KOPT-K1 (cell line): ENCODE data around the gene PEX19.

Experiments
- H3K27ac ChIP-seq: fragments of 200-600 bp; sonication (generic); 2 replicates; pipeline ENCODE4 v1.5.1; 2016; ENCODE audit warnings: antibody characterized with exemption, mild to moderate bottlenecking, low read depth, low read length; ENCODE audit not compliant: poor library complexity, severe bottlenecking
- H3K36me3 ChIP-seq: fragments of 200-600 bp; sonication (generic); 2 replicates; pipeline ENCODE4 v1.5.1; 2017; ENCODE audit warnings: antibody characterized with exemption, mild to moderate bottlenecking, low read length, moderate library complexity; ENCODE audit not compliant: insufficient read depth
- H3K9me3 ChIP-seq: fragments of 200-600 bp; sonication (generic); 2 replicates; pipeline ENCODE4 v1.5.1; 2017; ENCODE audit warnings: antibody characterized with exemption, low read length, mild to moderate bottlenecking; ENCODE audit not compliant: insufficient read depth, poor library complexity, severe bottlenecking

The PEX19 gene, protein sequence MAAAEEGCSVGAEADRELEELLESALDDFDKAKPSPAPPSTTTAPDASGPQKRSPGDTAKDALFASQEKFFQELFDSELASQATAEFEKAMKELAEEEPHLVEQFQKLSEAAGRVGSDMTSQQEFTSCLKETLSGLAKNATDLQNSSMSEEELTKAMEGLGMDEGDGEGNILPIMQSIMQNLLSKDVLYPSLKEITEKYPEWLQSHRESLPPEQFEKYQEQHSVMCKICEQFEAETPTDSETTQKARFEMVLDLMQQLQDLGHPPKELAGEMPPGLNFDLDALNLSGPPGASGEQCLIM

DNA sequence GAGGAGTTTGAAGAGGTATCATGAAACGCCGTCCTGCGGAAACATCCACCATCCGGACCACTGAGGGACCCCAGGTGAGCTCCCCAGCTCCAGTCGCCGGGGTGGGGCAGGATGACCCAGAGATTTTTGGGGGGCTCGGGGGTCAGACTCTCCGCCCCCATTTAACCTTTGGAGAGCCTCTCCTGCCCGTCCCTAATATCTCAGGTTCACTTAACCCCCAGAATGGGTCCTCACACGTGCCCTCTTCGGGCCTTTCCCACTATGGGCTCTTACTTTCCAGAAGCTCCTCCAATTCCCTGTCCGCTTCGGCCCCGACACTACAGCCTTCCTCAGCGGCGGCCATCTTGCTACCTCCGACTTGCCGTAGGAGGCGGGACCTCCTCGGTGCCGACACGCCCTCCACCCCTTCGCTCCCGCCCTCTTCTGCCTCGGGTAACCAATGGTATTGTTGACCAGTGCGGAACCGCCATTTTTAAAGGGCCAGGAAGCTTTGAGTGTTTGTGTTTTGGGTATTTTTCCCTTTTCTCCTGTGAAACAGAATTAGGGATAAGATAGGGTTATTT is at the start of gene PEX19:
Gene PEX19 (minus strand): TSS at position 352 of the 563 bp plus-strand sequence. CDS start 9 bp downstream, at position 343.
- Histone ChIP-seq H3K9me3 (no peaks in the 10 kb centered on the region), H3K36me3 (peaks cover 42% of the 10 kb centered on the region), H3K27ac (peak within 1 kb of the TSS; percentile 68)

DNA sequence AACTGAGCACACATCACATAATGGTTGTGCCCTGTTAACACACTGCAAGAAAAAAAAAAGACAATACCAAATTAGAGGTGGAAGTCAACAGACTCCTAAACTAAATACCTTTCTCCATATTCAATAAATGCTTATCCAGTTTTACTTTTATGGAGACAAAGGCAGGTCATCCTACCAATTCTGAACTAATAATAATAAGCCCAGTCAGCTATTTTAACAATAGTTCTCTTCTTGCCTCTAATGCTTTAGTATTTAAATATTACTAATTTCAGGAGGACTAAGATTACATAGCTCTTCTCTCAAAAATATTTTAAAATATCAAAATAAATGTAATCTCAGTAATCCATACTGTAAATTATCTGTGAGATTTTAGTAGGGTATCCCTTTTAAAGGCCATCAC is 47.6 kb upstream of the PEX19 start:
- H3K36me3 ChIP-seq = peaks cover 99% of the 10 kb centered on the region
- no peak overlapping the region for H3K27ac ChIP-seq
- no peaks in the 10 kb centered on the region for H3K9me3 ChIP-seq

DNA sequence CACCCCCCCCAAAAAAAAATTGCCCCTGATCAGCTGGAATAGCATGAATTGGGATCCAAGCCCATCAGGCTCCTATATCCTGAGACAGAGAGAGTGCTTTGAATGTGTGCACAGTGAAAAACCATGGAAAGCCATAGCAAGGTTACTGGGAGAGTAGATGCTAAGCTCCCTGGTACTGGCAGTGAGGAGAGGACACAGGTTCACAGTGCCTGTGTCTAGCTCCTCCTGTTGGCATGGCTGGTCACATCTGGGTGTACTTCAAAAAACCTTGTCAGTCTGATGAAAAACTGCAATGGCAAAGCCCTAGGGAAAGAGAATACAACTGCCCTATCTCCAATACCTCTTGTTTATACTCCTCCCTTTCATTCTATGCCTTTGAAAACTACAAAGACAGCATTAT is 45.2 kb upstream of the PEX19 start:
- Histone ChIP-seq H3K27ac (no peak overlapping the region), H3K36me3 (peaks cover 100% of the 10 kb centered on the region), H3K9me3 (no peaks in the 10 kb centered on the region)

DNA sequence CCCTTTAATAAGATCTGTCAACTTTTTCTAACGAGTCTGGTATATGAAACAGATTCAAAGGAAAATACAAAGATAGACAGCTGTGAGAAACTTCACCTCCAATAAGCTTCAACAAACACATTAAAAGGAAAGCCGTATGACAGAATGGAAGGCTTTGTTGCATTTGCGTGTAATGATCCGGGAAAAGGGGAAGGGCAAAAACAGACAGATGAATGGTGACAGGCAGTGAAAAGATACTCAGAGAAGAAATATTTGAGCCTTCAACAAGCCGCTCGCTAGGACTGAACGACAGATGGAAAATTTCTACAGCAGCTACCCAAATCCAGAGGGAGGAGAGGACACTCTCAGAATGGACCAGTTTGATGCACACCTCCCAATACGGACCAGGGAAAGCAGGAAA is 43.3 kb upstream of the PEX19 start:
- Histone ChIP-seq H3K9me3 (no peaks in the 10 kb centered on the region), H3K27ac (no peak overlapping the region), H3K36me3 (peaks cover 99% of the 10 kb centered on the region)

DNA sequence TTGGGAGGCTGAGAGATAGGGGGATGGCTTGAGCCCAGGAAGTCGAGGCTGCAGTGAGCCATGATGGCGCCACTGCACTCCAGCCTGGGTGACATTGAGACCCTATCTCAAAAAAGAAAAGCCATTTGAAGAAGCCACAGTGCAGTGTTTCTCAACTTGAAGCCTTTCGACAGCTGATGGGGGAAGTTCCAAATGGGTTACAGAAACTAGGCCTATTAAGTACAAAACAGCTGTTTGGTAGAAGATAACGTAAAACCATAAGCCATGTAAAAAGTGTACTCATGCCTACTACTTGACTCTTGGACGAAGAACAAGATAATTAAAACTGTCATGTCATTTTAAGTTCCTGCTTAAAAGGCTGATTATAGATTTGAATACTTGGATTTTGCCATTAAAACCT is 41.5 kb upstream of the PEX19 start:
- no peaks in the 10 kb centered on the region for H3K9me3 ChIP-seq
- H3K36me3 ChIP-seq = peaks cover 99% of the 10 kb centered on the region
- no peak overlapping the region for H3K27ac ChIP-seq

DNA sequence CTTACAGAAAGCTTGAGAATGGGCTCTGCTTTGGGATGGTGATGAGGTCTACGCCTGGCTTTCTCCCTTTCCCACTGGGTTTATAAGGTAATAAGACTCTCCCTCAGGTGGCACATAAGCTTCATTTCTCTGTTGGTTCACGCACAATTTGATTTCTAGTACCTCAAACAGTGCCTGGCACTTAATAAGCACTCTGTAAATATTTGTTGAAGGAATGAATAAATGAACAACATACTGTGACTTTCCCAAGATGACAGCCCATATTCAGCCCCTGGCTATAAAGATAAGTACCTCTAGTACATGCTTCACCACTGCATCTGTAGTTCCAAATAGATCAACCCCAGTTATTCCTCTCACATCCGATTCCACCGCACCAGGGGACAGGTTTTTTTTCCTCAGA is 40.3 kb upstream of the PEX19 start:
- no peak overlapping the region for H3K27ac ChIP-seq
- H3K9me3 ChIP-seq = no peaks in the 10 kb centered on the region
- H3K36me3 ChIP-seq = peaks cover 98% of the 10 kb centered on the region

DNA sequence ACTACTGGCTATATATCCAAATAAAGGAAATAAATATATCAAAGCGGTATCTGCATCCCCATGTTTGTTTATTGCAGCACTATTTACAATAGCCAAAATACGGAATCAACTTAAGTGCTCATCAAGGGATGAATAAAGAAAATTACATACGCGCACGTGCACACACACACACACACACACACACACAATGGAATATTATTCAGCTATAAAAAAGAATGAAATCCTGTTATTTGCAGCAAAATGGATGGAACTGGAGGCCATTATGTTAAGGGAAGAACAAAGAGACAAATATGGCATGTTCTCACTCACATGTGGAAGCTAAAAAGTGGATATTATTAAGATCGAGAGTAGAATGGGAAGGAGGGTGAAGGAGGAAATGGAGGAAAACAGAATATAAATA is 37.9 kb upstream of the PEX19 start:
- Histone ChIP-seq H3K9me3 (no peaks in the 10 kb centered on the region), H3K27ac (no peak overlapping the region), H3K36me3 (peaks cover 97% of the 10 kb centered on the region)

DNA sequence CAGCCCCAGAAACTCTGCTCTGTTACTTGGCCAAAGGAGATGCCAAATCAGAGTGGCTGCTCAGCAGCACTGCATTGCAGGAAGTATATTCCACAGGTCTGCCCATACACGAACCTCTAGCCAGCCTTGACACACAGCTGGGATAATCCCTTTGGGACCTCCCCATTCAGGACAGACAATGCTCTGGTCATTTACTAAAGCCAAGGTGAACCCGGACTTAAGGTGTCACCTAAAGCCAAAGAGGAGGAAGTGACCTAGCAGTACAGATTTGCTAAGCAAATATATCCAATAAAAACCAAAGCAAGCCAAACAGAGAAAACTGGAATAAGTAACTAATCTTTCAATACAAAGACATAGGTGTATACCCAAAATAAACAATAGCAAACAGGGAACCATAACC is 30.4 kb upstream of the PEX19 start:
- Histone ChIP-seq H3K9me3 (peaks cover 9% of the 10 kb centered on the region), H3K36me3 (peaks cover 97% of the 10 kb centered on the region), H3K27ac (no peak overlapping the region)

DNA sequence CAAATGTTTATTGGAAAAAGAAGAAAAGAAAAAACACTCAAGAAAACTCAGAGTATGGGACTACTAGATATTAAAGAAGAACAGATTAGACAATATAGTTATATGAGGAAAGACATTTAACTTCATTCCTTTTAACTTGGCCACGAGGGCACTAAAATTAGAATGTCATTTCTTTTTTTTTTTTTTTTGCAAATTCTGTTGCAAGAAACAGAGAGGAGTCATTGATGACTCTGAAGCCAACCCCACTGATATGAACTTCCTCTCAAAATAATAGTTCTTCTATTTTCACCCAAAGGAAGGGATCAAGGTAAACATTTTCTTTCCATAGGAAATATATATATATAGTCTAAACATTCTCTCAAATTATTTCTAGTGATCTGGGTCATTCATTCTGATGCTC is 24.6 kb upstream of the PEX19 start:
- H3K9me3 ChIP-seq = no peaks in the 10 kb centered on the region
- H3K27ac ChIP-seq = no peak overlapping the region
- peaks cover 99% of the 10 kb centered on the region for H3K36me3 ChIP-seq

DNA sequence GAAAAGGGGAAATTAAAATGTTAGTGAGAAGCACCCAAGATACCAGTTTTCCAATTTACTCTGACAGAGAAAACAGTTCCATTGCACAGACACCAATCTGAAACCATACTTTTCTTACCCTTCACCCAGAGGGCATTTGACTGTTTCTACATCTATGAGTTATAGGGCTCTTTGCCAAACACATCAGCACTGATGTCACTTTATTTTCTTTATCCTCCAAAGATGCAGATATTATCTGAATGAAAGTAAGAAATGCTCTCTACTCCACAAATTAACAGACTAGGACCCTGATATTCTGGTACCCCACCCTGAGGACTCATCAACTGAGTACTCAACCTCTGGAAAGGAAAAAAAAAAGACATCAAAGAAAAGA is 24.2 kb upstream of the PEX19 start:
- H3K9me3 ChIP-seq = no peaks in the 10 kb centered on the region
- no peak overlapping the region for H3K27ac ChIP-seq
- peaks cover 99% of the 10 kb centered on the region for H3K36me3 ChIP-seq

DNA sequence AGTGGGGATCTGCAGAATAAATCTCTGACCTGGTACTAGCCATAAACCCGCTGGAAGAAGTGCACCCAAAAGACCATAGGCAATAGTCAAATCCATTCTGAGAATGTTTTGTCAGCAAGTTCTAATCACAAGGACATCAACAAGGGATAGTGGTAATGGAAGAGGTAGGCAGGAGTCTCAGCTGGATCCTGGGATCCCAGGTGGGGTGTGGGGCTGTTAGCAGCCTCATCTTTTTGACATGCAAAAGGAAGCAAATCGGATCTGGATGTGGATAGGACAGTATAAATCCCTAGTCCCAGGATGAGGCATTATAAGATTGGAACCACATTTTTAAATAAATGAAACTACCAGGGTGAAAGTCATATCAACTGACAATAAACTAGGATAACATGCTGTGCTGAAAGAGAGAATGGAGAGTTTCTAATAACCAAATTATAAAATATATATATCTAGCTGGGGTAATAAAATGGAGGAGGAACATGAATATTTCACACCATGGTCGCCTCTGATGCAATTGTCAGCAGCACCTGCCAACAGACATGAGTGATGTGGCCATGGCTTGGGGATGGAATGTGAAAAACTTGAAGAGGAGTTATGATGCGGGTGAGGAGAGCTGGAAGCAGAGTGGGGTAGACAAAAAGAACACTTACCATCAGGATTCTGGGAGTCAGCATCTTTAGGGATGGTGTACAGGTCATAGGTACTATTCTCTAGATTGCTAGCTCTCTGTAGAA is 23.7 kb upstream of the PEX19 start:
- H3K27ac ChIP-seq = no peak overlapping the region
- H3K36me3 ChIP-seq = peaks cover 99% of the 10 kb centered on the region
- H3K9me3 ChIP-seq = no peaks in the 10 kb centered on the region

DNA sequence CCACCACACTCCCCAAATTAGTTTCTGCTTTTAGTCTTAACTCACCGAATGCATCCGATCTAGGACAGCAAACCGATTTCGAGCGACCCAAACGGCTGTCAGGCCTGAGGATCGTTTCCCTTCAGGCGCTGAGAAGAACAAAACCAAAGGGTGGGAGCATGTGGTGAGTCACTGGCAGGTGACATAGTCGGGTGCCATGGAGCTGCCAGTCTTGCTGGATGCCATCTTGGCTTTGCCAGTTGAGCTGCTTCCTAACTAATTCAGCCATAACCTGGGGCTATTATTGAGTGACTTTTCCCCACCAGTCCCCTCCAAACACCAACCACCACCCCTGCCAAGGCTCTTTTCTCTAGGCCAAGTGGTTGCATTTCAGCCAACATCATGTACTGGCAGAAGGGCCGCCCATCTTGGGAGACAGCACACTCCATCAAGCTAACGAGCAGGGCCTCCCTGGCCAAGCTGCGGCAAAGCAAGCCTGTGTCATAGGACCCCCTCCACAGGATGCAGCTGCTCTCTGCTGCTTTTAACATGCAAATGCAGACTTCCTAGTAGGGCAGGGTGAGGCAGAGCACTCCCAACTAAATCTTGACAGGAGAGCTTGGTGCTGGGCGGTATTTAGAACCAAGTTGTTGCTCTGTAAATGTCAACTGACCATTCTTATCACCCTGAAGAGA is 22.3 kb upstream of the PEX19 start:
- peaks cover 99% of the 10 kb centered on the region for H3K36me3 ChIP-seq

DNA sequence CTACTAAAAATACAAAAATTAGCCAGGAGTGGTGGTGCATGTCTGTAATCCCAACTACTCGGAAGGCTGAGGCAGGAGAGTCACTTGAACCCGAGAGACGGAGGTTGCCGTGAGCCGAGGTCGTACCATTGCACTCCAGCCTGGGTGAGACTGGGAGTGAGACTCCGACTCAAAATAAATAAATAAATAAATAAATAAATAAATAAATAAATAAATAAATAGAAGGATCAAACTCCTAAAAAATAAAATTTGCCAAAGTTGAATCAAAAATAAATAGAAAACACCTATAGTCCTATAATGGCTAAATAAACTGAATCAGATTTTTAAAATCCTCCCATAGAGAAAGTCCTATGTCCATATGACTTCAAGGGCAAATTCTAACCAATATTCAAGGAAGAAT is 15.2 kb upstream of the PEX19 start:
- peaks cover 99% of the 10 kb centered on the region for H3K36me3 ChIP-seq
- no peaks in the 10 kb centered on the region for H3K9me3 ChIP-seq
- no peak overlapping the region for H3K27ac ChIP-seq

More for the DNA sequence above, 22.3 kb upstream of the PEX19 start:
- Histone ChIP-seq H3K27ac (no peak overlapping the region), H3K9me3 (no peaks in the 10 kb centered on the region)

DNA sequence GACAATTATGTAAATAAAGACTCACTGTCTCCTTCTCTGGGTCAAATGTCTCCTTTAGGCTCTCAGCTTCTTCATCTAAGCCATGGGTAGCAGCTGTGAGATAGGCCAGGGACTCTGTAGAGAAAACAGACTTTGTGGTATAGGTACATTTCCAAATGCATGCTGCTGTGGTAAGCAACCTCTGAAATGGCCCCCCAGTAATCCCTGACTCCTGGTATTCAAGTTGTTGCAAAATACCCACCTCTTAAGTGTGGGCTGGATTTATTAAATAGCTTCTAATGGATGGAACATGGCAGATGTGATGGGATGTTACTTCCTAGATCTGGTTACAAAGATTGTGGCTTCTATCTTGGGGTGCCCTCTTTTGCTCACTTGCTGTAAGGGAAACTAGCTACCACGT is 11.1 kb upstream of the PEX19 start:
- H3K27ac ChIP-seq = no peak overlapping the region
- peaks cover 99% of the 10 kb centered on the region for H3K36me3 ChIP-seq
- no peaks in the 10 kb centered on the region for H3K9me3 ChIP-seq
